ENCODE measurements around the gene RAB42. TPM values are rescaled to one million over a fixed set of nuclear protein-coding genes. Genes with fewer than 3 reads are reported as not detected.

The RAB42 gene
- total and polyA plus RNA-seq, 10 of the 15 experiments (the other 5 are each of a cell fraction or from before 2014, with no cell fraction given), result 0.16 to 4.5 (median 0.49) TPM

GRCh38 chr1:28552758-28553663, 39.1 kb upstream of the RAB42 start, which contains the start of gene TRNAU1AP (continued):
- TF ChIP-seq NR2F1 (conservative IDR thresholded peaks at IDR 0.05) (0 out of 2 replicates have a peak, but pooled peaks have one; percentile 34), SMAD1 (IDR thresholded peaks at IDR 0.05; ENCODE audit: low read depth, partially characterized antibody) (peak; percentile 39), MEF2A (IDR thresholded peaks at IDR 0.05; ENCODE audit: insufficient read depth, low read depth, low read length) (0 out of 2 replicates have a peak, but pooled peaks have one; percentile 35), JUND (IDR thresholded peaks at IDR 0.05; ENCODE audit: low read depth, low read length) (no peak), CREB1 (IDR thresholded peaks at IDR 0.05; ENCODE audit: low read depth) (peak; percentile 62), NRF1 (conservative IDR thresholded peaks at IDR 0.05; ENCODE audit: low read depth, low read length) (peak; percentile 90), RCOR1 (conservative IDR thresholded peaks at IDR 0.05; ENCODE audit: low read depth, low read length) (0 out of 2 replicates have a peak, but pooled peaks have one; percentile 55), MYB (IDR thresholded peaks at IDR 0.05; ENCODE audit: borderline replicate concordance, low read depth, low read length) (no peak), IKZF1 (conservative IDR thresholded peaks at IDR 0.05) (peak; percentile 90), TCF3 (IDR thresholded peaks at IDR 0.05; ENCODE audit: borderline replicate concordance, insufficient read depth, low read depth, low read length) (peak; percentile 83; the same call in 1 of the 2 replicates), ZBTB40 (IDR thresholded peaks at IDR 0.05; ENCODE audit: borderline replicate concordance) (peak; percentile 50; the same call in 1 of the 2 replicates), E2F4 (IDR thresholded peaks at IDR 0.05; ENCODE audit: low read depth, low read length) (peak; percentile 36), CHD4 (IDR thresholded peaks at IDR 0.05) (no peak), RAD51 (IDR thresholded peaks at IDR 0.05) (0 out of 2 replicates have a peak, but pooled peaks have one; percentile 26), FOXK2 (IDR thresholded peaks at IDR 0.05) (no peak)
- TF ChIP-seq, protein P1, sequence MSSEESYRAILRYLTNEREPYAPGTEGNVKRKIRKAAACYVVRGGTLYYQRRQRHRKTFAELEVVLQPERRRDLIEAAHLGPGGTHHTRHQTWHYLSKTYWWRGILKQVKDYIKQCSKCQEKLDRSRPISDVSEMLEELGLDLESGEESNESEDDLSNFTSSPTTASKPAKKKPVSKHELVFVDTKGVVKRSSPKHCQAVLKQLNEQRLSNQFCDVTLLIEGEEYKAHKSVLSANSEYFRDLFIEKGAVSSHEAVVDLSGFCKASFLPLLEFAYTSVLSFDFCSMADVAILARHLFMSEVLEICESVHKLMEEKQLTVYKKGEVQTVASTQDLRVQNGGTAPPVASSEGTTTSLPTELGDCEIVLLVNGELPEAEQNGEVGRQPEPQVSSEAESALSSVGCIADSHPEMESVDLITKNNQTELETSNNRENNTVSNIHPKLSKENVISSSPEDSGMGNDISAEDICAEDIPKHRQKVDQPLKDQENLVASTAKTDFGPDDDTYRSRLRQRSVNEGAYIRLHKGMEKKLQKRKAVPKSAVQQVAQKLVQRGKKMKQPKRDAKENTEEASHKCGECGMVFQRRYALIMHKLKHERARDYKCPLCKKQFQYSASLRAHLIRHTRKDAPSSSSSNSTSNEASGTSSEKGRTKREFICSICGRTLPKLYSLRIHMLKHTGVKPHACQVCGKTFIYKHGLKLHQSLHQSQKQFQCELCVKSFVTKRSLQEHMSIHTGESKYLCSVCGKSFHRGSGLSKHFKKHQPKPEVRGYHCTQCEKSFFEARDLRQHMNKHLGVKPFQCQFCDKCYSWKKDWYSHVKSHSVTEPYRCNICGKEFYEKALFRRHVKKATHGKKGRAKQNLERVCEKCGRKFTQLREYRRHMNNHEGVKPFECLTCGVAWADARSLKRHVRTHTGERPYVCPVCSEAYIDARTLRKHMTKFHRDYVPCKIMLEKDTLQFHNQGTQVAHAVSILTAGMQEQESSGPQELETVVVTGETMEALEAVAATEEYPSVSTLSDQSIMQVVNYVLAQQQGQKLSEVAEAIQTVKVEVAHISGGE (CRISPR knock-in tag; IDR thresholded peaks at IDR 0.05), result no peak
- TF ChIP-seq, protein P2, sequence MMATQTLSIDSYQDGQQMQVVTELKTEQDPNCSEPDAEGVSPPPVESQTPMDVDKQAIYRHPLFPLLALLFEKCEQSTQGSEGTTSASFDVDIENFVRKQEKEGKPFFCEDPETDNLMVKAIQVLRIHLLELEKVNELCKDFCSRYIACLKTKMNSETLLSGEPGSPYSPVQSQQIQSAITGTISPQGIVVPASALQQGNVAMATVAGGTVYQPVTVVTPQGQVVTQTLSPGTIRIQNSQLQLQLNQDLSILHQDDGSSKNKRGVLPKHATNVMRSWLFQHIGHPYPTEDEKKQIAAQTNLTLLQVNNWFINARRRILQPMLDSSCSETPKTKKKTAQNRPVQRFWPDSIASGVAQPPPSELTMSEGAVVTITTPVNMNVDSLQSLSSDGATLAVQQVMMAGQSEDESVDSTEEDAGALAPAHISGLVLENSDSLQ (IDR thresholded peaks at IDR 0.05), result peak; percentile 68

Data from GM12878 (cell line).